Esophagus squamous epithelium (tissue), 5 donors: ENCODE data around the gene MKS1. TPM values are rescaled to one million over a fixed set of nuclear protein-coding genes. Genes with fewer than 3 reads are reported as not detected.

Experiments used
- DNase-seq: peaks from one replicate; lab custom pipeline; 2025; lab: John Stamatoyannopoulos, UW
- H3K27ac ChIP-seq, 4 donors: fragments of 200-600 bp; sonication (generic); one replicate each; pipeline ENCODE4 v1.5.1; 2016 to 2019; ENCODE audit warnings: mild to moderate bottlenecking in 1 of 4
- H3K27me3 ChIP-seq, 4 donors: fragments of 200-600 bp; sonication (generic); 1 replicate in 3 of 4; 2 replicates in 1 of 4; pipeline versions ENCODE4 v1.5.1 to v1.6.0; 2017 to 2021; ENCODE audit warnings: antibody characterized with exemption in 1 of 4
- H3K36me3 ChIP-seq, 3 donors: fragments of 200-600 bp; sonication (generic); one replicate each; pipeline ENCODE4 v1.5.1; 2016 to 2019
- H3K4me1 ChIP-seq, 3 donors: fragments of 200-600 bp; sonication (generic); one replicate each; pipeline ENCODE4 v1.5.1; 2017 to 2019
- H3K4me3 ChIP-seq, 4 donors: fragments of 200-600 bp; sonication (generic); 1 replicate in 3 of 4; 2 replicates in 1 of 4; pipeline ENCODE4 v1.5.1; 2016 to 2019; ENCODE audit warnings: mild to moderate bottlenecking in 2 of 4, moderate library complexity in 1 of 4
- H3K9me3 ChIP-seq, 3 donors: fragments of 200-600 bp; sonication (generic); one replicate each; pipeline ENCODE4 v1.5.1; 2016 to 2019
- POLR2A ChIP-seq, 4 donors: fragments of 450-650 bp; IDR thresholded peaks; one replicate each; pipeline ENCODE4 v1.6.1; 2017; ENCODE audit warnings: antibody characterized with exemption in 4 of 4, mild to moderate bottlenecking in 4 of 4, moderate library complexity in 3 of 4
- WGBS, 2 donors: methylation state at CpG; one replicate each; pipeline ENCODE4 v1.1.5; 2018; 5-methylcytosine and 5-hydroxymethylcytosine counted together
- intact Hi-C: fragments of 100-400 bp; cut with DNase I; formaldehyde crosslinking; loops from one replicate; pipeline ENCODE4 v1.15.0; 2022
- total RNA-seq, 4 donors: library from RNA; depleted of rRNA; stranded (reverse); fragments of >200 nt; gene quantifications; one replicate each; pipeline ENCODE4 v1.1.0, GENCODE V29; 2016
- TF ChIP-seq, protein P1 (sequence below), 6 experiments: fragments of 450-650 bp in 4 of 6; fragments of 200-600 bp in 2 of 6; sonication (generic) in 2 of 6; IDR thresholded peaks; one replicate each; pipeline ENCODE4 v1.5.1; 2016 to 2019; ENCODE audit warnings: antibody characterized with exemption in 6 of 6, mild to moderate bottlenecking in 4 of 6, moderate library complexity in 4 of 6
- donor health status: DM: yes; HTN: yes; CAD: no.

Gene MKS1
- total RNA-seq, 4 donors from 2014 or later: 5.3 to 10.8 (median 9.3) TPM

DNA sequence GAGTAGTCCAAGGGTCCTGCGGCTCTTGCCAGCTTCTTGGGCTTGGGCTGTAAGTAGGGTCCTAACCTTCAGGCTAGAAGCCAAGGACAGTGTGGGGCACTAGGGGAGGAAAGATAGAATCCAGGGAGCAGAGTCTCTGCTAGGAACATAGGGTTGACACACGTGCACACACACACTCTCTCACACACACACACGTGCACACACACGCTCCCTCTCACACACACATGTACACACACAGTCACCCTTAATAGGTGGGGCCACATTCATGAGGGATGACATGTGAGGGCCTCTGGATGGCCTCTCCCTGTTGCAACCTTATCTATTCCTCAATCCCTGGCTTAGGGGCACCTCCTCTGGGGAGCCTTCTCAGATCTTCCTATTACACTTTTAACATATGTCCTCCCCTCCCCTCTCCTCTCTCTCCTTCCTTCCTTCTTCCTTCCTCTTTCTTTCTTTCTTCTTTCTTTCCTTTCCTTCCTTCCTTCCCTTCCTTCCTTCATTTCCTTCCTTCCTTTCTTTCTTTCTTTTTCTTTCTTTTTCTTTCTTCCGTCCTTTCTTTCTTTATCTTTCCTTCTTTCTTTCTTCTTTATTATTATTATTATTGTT, 23.4 kb downstream of the MKS1 start:
- Histone ChIP-seq H3K4me3 (no peak overlapping the region), H3K27ac (no peak overlapping the region), H3K27me3 (peaks cover 0 to 73% (median 0%) of the 10 kb centered on the region in 4 donors), H3K36me3 (no peaks in the 10 kb centered on the region), H3K9me3 (no peaks in the 10 kb centered on the region), H3K4me1 (no peaks in the 10 kb centered on the region)
- 62 to 82% methylated on average over 3 to 5 of the region's 5 CpGs for WGBS, 2 donors
- DNase-seq: no peak
- no peak for TF ChIP-seq POLR2A (IDR thresholded peaks at IDR 0.05)
- TF ChIP-seq, protein P1, sequence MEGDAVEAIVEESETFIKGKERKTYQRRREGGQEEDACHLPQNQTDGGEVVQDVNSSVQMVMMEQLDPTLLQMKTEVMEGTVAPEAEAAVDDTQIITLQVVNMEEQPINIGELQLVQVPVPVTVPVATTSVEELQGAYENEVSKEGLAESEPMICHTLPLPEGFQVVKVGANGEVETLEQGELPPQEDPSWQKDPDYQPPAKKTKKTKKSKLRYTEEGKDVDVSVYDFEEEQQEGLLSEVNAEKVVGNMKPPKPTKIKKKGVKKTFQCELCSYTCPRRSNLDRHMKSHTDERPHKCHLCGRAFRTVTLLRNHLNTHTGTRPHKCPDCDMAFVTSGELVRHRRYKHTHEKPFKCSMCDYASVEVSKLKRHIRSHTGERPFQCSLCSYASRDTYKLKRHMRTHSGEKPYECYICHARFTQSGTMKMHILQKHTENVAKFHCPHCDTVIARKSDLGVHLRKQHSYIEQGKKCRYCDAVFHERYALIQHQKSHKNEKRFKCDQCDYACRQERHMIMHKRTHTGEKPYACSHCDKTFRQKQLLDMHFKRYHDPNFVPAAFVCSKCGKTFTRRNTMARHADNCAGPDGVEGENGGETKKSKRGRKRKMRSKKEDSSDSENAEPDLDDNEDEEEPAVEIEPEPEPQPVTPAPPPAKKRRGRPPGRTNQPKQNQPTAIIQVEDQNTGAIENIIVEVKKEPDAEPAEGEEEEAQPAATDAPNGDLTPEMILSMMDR (IDR thresholded peaks at IDR 0.05): no peak
- intact Hi-C loops: no loop called here

DNA sequence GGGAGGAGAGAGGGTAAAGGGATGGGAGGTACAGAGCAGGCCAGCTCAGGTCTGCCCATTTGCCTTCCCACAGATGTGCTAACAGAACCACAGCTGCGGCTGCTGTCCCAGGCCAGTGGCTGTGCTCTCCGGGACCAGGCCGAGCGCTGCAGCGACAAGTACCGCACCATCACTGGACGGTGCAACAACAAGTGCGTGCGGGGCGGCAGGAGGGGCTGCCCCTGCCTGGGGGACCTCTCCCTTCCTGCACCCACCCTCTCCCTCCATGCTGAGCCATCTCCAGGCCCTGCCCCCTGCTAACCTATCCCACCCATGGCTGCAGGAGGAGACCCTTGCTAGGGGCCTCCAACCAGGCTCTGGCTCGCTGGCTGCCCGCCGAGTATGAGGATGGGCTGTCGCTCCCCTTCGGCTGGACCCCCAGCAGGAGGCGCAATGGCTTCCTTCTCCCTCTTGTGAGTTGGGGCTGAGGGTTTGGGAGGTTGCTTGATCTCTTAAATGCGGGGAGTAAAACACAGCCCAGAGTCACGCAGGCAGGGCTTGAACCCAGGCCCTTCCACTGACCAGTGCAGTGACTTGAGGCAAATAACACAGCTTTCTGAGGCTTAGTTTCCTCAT, 25.3 kb downstream of the MKS1 start:
- Histone ChIP-seq H3K4me3 (no peak overlapping the region), H3K9me3 (no peaks in the 10 kb centered on the region), H3K4me1 (peaks cover 3 to 9% (median 7%) of the 10 kb centered on the region in 3 donors), H3K27ac (no peak overlapping the region), H3K27me3 (peaks cover 0 to 77% (median 0%) of the 10 kb centered on the region in 4 donors), H3K36me3 (no peaks in the 10 kb centered on the region)
- WGBS, 2 donors: 74% methylated on average over 7 of the region's 18 CpGs; no CpG with 5 or more reads in 1 of the 2 donors
- TF ChIP-seq, protein P1 (IDR thresholded peaks at IDR 0.05): no peak
- no peak for TF ChIP-seq POLR2A (IDR thresholded peaks at IDR 0.05)
- DNase-seq: no peak
- intact Hi-C loops: no loop called here

DNA sequence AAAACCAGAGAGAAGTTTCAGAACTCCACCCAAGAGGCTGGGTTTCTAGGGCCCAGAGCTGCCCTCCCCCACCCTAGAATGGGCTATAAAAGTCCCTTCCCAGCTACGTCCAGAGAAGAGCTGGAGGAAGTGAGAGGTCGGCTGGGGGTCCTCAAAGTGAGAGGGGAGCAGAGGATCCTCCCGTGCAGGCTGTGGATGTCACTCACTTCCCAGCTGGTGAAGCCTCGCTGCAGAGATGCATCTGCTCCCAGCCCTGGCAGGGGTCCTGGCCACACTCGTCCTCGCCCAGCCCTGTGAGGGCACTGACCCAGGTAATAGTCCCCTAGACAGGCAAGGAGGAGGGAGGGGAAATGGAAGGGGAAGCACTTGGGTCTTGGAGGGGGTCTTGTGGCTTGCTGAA, 26.4 kb downstream of the MKS1 start, which contains the start of gene EPX:
TSS of gene EPX (plus strand) at position 115 of the 400 bp plus-strand sequence. CDS start at position 236, 121 bp downstream.
- WGBS, 2 donors: 0 to 40% methylated on average over 1 to 2 of the region's 6 CpGs
- intact Hi-C loops: no loop called here
- H3K9me3 ChIP-seq: no peaks in the 10 kb centered on the region

DNA sequence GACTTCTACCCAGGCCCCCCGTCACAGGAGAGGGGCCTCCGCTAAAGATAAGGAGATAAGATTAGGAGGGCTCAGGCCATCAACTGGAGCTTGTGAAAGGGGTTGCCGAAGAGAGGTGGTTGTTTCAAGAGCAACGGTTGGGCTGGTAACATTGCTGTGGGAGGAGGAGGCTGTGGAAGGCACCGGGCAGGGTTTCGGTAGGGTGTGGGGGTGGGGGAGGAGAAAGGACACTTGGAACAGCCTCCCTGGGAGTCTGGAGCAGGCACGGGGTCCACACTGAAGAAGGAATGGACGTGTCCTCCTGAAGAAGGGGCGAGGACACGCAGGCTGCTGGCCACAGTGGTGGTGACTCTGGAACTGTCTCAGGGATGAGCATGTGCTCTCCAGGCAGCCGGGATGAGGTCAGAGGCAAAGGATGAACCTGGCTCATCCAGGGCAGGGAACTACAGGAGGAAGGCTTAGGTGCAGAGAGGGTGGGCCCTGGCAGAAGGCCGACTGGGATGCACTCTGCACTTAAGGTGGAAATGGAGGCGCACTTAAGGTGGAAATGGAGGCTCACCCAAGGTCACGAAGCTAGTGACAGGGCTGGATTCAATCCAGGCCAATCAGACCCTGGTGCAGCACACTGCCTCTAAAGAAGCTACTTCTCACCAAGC, 27.7 kb downstream of the MKS1 start:
- H3K27ac ChIP-seq: no peak overlapping the region
- 31 to 45% methylated on average over 12 of the region's 14 CpGs for WGBS, 2 donors
- no peaks in the 10 kb centered on the region for H3K36me3 ChIP-seq
- TF ChIP-seq, protein P1 (IDR thresholded peaks at IDR 0.05): no peak
- TF ChIP-seq POLR2A (IDR thresholded peaks at IDR 0.05): no peak
- peaks cover 0 to 72% (median 0%) of the 10 kb centered on the region in 4 donors for H3K27me3 ChIP-seq
- no peak for DNase-seq
- H3K4me3 ChIP-seq: no peak overlapping the region
- intact Hi-C loops: no loop called here
- H3K4me1 ChIP-seq: peaks cover 3 to 9% (median 7%) of the 10 kb centered on the region in 3 donors
- H3K9me3 ChIP-seq: no peaks in the 10 kb centered on the region

More for the DNA sequence above, 26.4 kb downstream of the MKS1 start, which contains the start of gene EPX:
- H3K27ac ChIP-seq: no peak within 1 kb of the TSS
- peaks cover 3 to 9% (median 7%) of the 10 kb centered on the region in 3 donors for H3K4me1 ChIP-seq
- TF ChIP-seq, protein P1 (IDR thresholded peaks at IDR 0.05): no peak
- TF ChIP-seq POLR2A (IDR thresholded peaks at IDR 0.05): no peak
- no peaks in the 10 kb centered on the region for H3K36me3 ChIP-seq
- DNase-seq: no peak
- H3K4me3 ChIP-seq: no peak within 1 kb of the TSS
- H3K27me3 ChIP-seq: peaks cover 0 to 71% (median 0%) of the 10 kb centered on the region in 4 donors
